ENCODE data around the gene FMN2.

DNA sequence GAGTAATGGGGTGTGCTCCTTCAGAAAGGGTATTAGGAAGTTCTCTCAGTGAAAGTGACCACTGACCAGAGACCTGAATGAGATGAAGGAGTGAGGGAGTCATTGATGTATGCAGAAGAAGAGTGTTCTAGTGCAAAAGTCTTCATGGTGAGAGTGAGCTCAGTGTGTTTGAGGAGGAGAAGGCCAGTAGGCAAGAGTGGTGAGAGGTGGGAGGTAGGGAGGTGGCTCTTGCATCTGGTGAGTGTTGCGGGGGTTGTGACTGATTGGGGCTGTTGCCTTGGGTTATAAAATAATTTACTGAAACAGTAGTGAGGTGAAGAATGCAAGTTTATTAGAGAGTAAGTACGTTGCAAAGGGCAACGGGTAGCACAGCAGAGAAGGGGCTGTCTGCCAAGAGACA is 26.2 kb downstream of the FMN2 start:
- TF ChIP-seq, protein P1, sequence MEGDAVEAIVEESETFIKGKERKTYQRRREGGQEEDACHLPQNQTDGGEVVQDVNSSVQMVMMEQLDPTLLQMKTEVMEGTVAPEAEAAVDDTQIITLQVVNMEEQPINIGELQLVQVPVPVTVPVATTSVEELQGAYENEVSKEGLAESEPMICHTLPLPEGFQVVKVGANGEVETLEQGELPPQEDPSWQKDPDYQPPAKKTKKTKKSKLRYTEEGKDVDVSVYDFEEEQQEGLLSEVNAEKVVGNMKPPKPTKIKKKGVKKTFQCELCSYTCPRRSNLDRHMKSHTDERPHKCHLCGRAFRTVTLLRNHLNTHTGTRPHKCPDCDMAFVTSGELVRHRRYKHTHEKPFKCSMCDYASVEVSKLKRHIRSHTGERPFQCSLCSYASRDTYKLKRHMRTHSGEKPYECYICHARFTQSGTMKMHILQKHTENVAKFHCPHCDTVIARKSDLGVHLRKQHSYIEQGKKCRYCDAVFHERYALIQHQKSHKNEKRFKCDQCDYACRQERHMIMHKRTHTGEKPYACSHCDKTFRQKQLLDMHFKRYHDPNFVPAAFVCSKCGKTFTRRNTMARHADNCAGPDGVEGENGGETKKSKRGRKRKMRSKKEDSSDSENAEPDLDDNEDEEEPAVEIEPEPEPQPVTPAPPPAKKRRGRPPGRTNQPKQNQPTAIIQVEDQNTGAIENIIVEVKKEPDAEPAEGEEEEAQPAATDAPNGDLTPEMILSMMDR (IDR thresholded peaks at IDR 0.05): no peak
- no peak for TF ChIP-seq POLR2A (IDR thresholded peaks at IDR 0.05)
- TF ChIP-seq POLR2AphosphoS5 (IDR thresholded peaks at IDR 0.05): no peak
